ENCODE results near the gene PCBP3. TPM values are rescaled to one million over a fixed set of nuclear protein-coding genes. Genes with fewer than 3 reads are reported as not detected.

The PCBP3 gene
- total RNA-seq, 2 experiments from 2014 or later = 0.66 to 1.3 TPM

- H3K4me3 Mint-ChIP-seq = no peak overlapping the region
- H3K4me1 Mint-ChIP-seq = peaks cover 1% of the 10 kb centered on the region
- no peaks in the 10 kb centered on the region for H3K9me3 Mint-ChIP-seq
- no peaks in the 10 kb centered on the region for H3K27me3 Mint-ChIP-seq
- no peaks in the 10 kb centered on the region for H3K36me3 Mint-ChIP-seq
- no peak for DNase-seq
- H3K27ac Mint-ChIP-seq = no peak overlapping the region
These were observed 217.8 kb downstream of the PCBP3 start for GRCh38 chr21:45861156-45861870.

GRCh38 chr21:45862543-45863207 lies 219.2 kb downstream of the PCBP3 start:
- no peaks in the 10 kb centered on the region for H3K27me3 Mint-ChIP-seq
- H3K4me3 Mint-ChIP-seq = no peak overlapping the region
- no peaks in the 10 kb centered on the region for H3K36me3 Mint-ChIP-seq
- no peak for DNase-seq
- no peak overlapping the region for H3K27ac Mint-ChIP-seq
- peaks cover 1% of the 10 kb centered on the region for H3K4me1 Mint-ChIP-seq
- H3K9me3 Mint-ChIP-seq = no peaks in the 10 kb centered on the region

- no peaks in the 10 kb centered on the region for H3K27me3 Mint-ChIP-seq
- H3K36me3 Mint-ChIP-seq = no peaks in the 10 kb centered on the region
- no peak overlapping the region for H3K4me3 Mint-ChIP-seq
- H3K27ac Mint-ChIP-seq = no peak overlapping the region
- peaks cover 1% of the 10 kb centered on the region for H3K4me1 Mint-ChIP-seq
- H3K9me3 Mint-ChIP-seq = no peaks in the 10 kb centered on the region
- DNase-seq = no peak
These were observed 219.7 kb downstream of the PCBP3 start for GRCh38 chr21:45863267-45863666.

DNA sequence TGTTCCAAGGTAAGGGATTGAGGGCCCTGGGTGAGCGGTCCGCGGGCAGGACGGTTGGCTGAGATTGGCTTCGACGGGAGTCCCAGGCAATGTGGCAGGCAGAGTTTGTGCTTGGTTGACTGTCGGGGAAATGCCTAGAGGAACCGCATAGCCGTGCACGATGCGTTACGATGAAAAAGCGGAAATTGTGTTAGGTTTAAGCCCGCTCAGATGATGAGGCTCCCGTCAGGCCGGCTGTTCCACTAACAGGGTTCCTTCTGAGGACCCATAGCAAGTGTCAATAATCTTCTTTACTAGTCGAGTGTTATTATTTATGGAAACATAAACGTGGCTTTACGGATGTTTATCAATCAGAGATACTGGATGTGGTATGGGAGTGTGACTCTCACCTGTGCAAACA lies 220.2 kb downstream of the PCBP3 start:
- Mint-ChIP-seq H3K4me3 (no peak overlapping the region), H3K27me3 (no peaks in the 10 kb centered on the region), H3K9me3 (no peaks in the 10 kb centered on the region), H3K36me3 (no peaks in the 10 kb centered on the region), H3K27ac (no peak overlapping the region), H3K4me1 (no peaks in the 10 kb centered on the region)
- no peak for DNase-seq

- Mint-ChIP-seq H3K4me3 (no peak overlapping the region), H3K36me3 (no peaks in the 10 kb centered on the region), H3K27ac (no peak overlapping the region), H3K9me3 (no peaks in the 10 kb centered on the region), H3K27me3 (no peaks in the 10 kb centered on the region), H3K4me1 (no peaks in the 10 kb centered on the region)
- no peak for DNase-seq
These were observed 220.9 kb downstream of the PCBP3 start for GRCh38 chr21:45864436-45864835.

DNA sequence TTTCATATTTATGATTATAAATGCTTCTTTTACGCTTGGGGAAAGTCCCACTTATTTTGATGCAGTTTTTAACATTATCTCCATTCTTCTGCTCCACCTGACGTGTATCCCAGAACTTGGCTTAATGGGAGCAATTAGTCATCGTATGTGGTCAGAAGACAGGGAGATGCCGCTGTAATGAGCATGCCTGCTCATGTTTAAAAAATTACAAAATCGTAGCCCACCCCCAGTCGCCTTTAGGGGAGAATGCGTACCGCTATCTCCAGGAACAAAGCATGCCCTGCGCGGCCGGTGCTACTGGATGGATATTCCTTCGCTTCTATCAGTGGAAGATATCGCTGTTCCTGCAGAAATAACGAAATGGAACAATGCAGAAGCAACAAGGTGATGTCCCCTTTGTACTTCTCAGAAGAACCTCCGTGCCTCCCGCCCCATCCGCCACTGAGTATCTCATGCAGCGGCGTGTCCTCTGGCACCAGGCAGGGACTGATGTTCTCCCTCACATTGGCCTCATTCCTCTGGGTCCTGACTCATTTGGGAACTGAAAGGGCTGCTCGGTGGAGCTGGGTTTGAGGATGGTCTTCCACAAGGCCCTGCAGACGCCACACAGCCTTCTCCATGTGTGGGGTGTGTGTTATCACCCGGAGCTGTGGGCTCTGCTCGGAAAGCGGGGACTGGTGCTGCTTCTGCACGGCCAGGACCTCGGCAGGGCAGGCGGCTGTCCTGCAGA lies 221.7 kb downstream of the PCBP3 start:
- Mint-ChIP-seq H3K4me1 (no peaks in the 10 kb centered on the region), H3K9me3 (no peaks in the 10 kb centered on the region), H3K27ac (no peak overlapping the region), H3K36me3 (no peaks in the 10 kb centered on the region), H3K4me3 (no peak overlapping the region), H3K27me3 (no peaks in the 10 kb centered on the region)
- DNase-seq = no peak

DNA sequence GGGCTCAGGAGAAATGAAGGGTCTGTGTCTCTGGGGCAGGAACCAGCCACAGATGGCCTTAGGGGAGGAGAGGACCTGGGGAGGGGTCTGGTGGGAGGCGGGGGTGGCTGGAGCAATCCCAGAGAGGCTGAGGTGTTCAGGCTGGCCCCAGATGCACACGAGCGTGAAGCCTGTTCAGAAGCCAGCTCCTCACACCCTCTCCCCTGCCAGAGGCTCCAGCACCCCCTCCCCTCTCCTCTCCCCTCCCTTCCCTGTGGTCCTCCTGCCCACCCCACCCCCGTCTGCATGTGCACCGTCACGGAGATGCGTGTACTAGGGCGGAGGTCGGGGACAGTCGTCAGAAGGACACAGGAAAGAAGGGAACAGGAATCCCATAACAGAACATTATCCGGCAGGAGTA lies 223.0 kb downstream of the PCBP3 start:
- H3K27me3 Mint-ChIP-seq = no peaks in the 10 kb centered on the region
- no peak for DNase-seq
- H3K9me3 Mint-ChIP-seq = no peaks in the 10 kb centered on the region
- no peaks in the 10 kb centered on the region for H3K36me3 Mint-ChIP-seq
- no peaks in the 10 kb centered on the region for H3K4me1 Mint-ChIP-seq
- no peak overlapping the region for H3K27ac Mint-ChIP-seq
- H3K4me3 Mint-ChIP-seq = no peak overlapping the region

- Mint-ChIP-seq H3K36me3 (no peaks in the 10 kb centered on the region), H3K4me3 (no peak overlapping the region), H3K9me3 (no peaks in the 10 kb centered on the region), H3K27me3 (no peaks in the 10 kb centered on the region), H3K4me1 (no peaks in the 10 kb centered on the region), H3K27ac (no peak overlapping the region)
- no peak for DNase-seq
These were observed 223.6 kb downstream of the PCBP3 start for GRCh38 chr21:45867041-45867666.

DNA sequence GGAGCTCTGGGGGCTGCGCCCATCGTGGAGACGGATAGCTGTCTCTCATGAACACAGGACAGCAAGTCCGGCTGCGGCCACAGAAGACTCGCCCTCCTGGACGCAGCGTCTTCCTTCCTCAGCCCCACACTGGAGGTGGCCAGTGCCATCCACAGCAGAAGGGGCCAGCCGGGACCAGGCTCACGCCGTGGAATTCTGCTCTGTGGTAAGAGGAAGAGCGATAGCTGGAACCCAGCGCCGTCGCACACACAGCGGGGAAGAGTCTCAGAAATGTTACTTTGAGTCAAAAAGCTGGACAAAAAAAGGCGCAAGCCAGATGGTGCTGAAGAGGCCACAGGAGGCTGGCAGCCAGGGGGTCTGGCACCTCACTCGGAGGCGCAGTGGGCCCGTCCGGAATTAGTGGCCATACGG lies 224.2 kb downstream of the PCBP3 start:
- no peak overlapping the region for H3K27ac Mint-ChIP-seq
- no peak overlapping the region for H3K4me3 Mint-ChIP-seq
- no peaks in the 10 kb centered on the region for H3K36me3 Mint-ChIP-seq
- H3K9me3 Mint-ChIP-seq = no peaks in the 10 kb centered on the region
- H3K4me1 Mint-ChIP-seq = no peaks in the 10 kb centered on the region
- DNase-seq = no peak
- no peaks in the 10 kb centered on the region for H3K27me3 Mint-ChIP-seq

GRCh38 chr21:45868086-45868485 lies 224.6 kb downstream of the PCBP3 start:
- no peaks in the 10 kb centered on the region for H3K4me1 Mint-ChIP-seq
- no peaks in the 10 kb centered on the region for H3K9me3 Mint-ChIP-seq
- no peak overlapping the region for H3K27ac Mint-ChIP-seq
- H3K36me3 Mint-ChIP-seq = no peaks in the 10 kb centered on the region
- no peak overlapping the region for H3K4me3 Mint-ChIP-seq
- H3K27me3 Mint-ChIP-seq = no peaks in the 10 kb centered on the region
- DNase-seq = no peak

DNA sequence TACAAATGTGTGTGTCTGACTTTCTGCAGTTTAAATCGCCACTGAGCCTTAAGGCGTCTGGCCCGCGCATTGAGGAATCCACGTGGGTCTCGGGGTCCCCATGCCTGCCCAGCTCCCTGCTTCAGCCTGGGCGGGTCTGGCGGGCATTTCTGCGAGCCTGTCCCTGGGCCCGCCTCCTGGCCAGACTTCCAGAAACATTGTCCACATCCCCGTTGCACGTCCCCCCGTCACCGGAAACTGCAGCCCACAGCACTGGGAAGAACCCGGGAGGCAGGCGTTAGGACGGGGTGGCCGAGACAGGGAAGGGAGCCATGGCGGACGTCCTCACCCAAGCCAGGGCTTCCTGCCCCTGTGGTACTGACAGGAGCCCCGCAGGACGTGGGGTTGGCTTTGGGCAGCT lies 225.0 kb downstream of the PCBP3 start:
- Mint-ChIP-seq H3K4me3 (no peak overlapping the region), H3K27ac (no peak overlapping the region), H3K4me1 (no peaks in the 10 kb centered on the region), H3K27me3 (no peaks in the 10 kb centered on the region), H3K9me3 (no peaks in the 10 kb centered on the region), H3K36me3 (no peaks in the 10 kb centered on the region)
- DNase-seq = no peak

GRCh38 chr21:45869121-45870007 lies 225.8 kb downstream of the PCBP3 start:
- H3K4me1 Mint-ChIP-seq = no peaks in the 10 kb centered on the region
- H3K27ac Mint-ChIP-seq = no peak overlapping the region
- no peaks in the 10 kb centered on the region for H3K36me3 Mint-ChIP-seq
- DNase-seq = no peak
- H3K27me3 Mint-ChIP-seq = no peaks in the 10 kb centered on the region
- no peak overlapping the region for H3K4me3 Mint-ChIP-seq
- H3K9me3 Mint-ChIP-seq = no peaks in the 10 kb centered on the region

DNA sequence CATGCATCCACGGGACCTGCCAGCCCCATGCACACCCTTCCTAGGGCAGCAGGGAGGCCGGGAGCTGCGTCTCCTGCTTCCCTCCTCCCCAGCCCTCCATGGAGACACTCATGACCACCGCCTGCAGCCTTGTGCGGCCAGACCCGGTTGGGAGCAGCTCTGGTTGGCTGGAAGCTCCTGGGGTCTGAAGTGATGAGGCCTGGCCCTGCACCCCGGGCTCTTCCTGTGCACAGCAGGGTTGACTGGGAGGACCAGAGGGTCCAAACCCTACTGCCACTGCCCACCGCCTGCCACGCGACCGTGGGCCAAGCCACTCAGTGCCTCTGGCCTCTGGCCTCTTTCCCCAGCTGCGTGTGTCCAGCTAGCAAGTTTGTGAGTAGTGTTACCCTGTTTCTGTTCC lies 226.9 kb downstream of the PCBP3 start:
- Mint-ChIP-seq H3K9me3 (no peaks in the 10 kb centered on the region), H3K27me3 (peaks cover 4% of the 10 kb centered on the region), H3K36me3 (no peaks in the 10 kb centered on the region)

DNA sequence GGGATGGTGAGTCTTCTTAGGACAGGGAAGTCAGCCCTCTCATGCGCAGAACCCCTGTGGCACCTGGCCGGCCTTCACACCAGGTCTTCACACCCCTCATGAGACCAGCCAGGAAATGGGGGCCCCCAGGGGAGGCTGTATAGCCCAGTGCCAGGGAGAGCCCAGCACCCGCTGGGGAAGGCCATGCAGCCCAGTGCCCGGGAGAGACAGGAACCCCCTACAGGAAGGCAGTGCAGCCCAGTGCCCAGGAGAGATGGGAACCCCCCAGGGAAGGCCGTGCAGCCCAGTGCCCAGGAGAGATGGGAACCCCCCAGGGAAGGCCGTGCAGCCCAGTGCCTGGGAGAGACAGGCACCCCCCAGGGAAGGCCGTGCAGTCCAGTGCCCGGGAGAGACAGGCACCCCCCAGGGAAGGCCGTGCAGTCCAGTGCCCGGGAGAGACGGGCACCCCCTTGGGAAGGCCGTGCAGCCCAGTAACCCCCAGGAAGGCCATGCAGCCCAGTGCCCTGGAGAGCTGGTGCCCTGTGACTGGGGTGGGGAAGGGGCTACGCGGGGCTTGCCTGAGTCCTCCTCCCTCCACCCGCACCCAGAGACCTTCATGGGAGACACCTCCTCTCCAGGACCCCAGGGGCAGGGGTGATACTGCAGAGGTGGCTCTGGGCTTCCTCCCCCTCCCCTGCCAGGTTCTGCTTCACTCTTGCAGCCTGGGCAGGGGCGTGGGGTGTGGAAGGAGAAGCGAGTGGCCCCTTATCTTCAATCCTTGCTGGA lies 227.5 kb downstream of the PCBP3 start:
- Mint-ChIP-seq H3K9me3 (no peaks in the 10 kb centered on the region), H3K27ac (no peak overlapping the region), H3K36me3 (no peaks in the 10 kb centered on the region), H3K4me3 (no peak overlapping the region), H3K4me1 (no peaks in the 10 kb centered on the region), H3K27me3 (peaks cover 4% of the 10 kb centered on the region)
- no peak for DNase-seq

More for the DNA sequence above, 226.9 kb downstream of the PCBP3 start:
- no peak for DNase-seq
- Mint-ChIP-seq H3K4me3 (no peak overlapping the region), H3K27ac (no peak overlapping the region), H3K4me1 (no peaks in the 10 kb centered on the region)

Data from activated naive CD8-positive, alpha-beta T cell treated with anti-CD3 and anti-CD28 coated beads for 36 hours (primary cell).